Mononuclear cell (primary cell): Measurements from ENCODE around the gene ERBB4. TPM values are rescaled to one million over a fixed set of nuclear protein-coding genes. Genes with fewer than 3 reads are reported as not detected.

Experiments used
- H3K27me3 ChIP-seq: 2 replicates; pipeline ENCODE4 v1.6.0; 2011; ENCODE audit warnings: low read length, control low read depth; ENCODE audit not compliant: insufficient read depth
- H3K4me1 ChIP-seq: 2 replicates; pipeline ENCODE4 v1.5.1; 2011; ENCODE audit warnings: mild to moderate bottlenecking, low read length, control low read depth; ENCODE audit not compliant: insufficient read depth
- H3K4me3 ChIP-seq: 2 replicates; pipeline ENCODE4 v1.5.1; 2011; ENCODE audit warnings: mild to moderate bottlenecking, low read length, moderate library complexity
- H3K9me3 ChIP-seq: 2 replicates; pipeline ENCODE4 v1.5.1; 2011; ENCODE audit warnings: low read depth, mild to moderate bottlenecking, control low read depth, low read length
- total RNA-seq: library from RNA; depleted of rRNA; stranded (reverse); fragments of >200 nt; gene quantifications from one replicate; pipeline ENCODE4 v1.2.3, GENCODE V29; 2012

The ERBB4 gene
- total RNA-seq, 1 donor, result not detected

- Histone ChIP-seq H3K4me3 (no peak overlapping the region), H3K27me3 (no peaks in the 10 kb centered on the region), H3K4me1 (no peaks in the 10 kb centered on the region), H3K9me3 (no peaks in the 10 kb centered on the region)
Observed at GRCh38 chr2:211468877-211469663, 1069.5 kb downstream of the ERBB4 start.

GRCh38 chr2:211468217-211468616, 1070.4 kb downstream of the ERBB4 start:
- no peaks in the 10 kb centered on the region for H3K27me3 ChIP-seq
- no peaks in the 10 kb centered on the region for H3K4me1 ChIP-seq
- no peak overlapping the region for H3K4me3 ChIP-seq
- no peaks in the 10 kb centered on the region for H3K9me3 ChIP-seq

- Histone ChIP-seq H3K9me3 (no peaks in the 10 kb centered on the region), H3K4me1 (no peaks in the 10 kb centered on the region), H3K27me3 (no peaks in the 10 kb centered on the region), H3K4me3 (no peak overlapping the region)
Observed at GRCh38 chr2:211463397-211463796, 1075.2 kb downstream of the ERBB4 start.

- H3K9me3 ChIP-seq, result no peaks in the 10 kb centered on the region
- no peaks in the 10 kb centered on the region for H3K27me3 ChIP-seq
- H3K4me3 ChIP-seq, result no peak overlapping the region
- H3K4me1 ChIP-seq, result no peaks in the 10 kb centered on the region
Observed at GRCh38 chr2:211458974-211459373, 1079.6 kb downstream of the ERBB4 start.

GRCh38 chr2:211457325-211457724, 1081.3 kb downstream of the ERBB4 start:
- Histone ChIP-seq H3K4me1 (no peaks in the 10 kb centered on the region), H3K4me3 (no peak overlapping the region), H3K27me3 (no peaks in the 10 kb centered on the region), H3K9me3 (no peaks in the 10 kb centered on the region)

- H3K9me3 ChIP-seq, result no peaks in the 10 kb centered on the region
- no peak overlapping the region for H3K4me3 ChIP-seq
- no peaks in the 10 kb centered on the region for H3K4me1 ChIP-seq
- H3K27me3 ChIP-seq, result no peaks in the 10 kb centered on the region
Observed at GRCh38 chr2:211455216-211455841, 1083.3 kb downstream of the ERBB4 start.

GRCh38 chr2:211454679-211455078, 1083.9 kb downstream of the ERBB4 start:
- H3K4me3 ChIP-seq, result no peak overlapping the region
- no peaks in the 10 kb centered on the region for H3K9me3 ChIP-seq
- H3K27me3 ChIP-seq, result no peaks in the 10 kb centered on the region
- no peaks in the 10 kb centered on the region for H3K4me1 ChIP-seq

GRCh38 chr2:211453311-211453887, 1085.2 kb downstream of the ERBB4 start:
- H3K4me3 ChIP-seq, result no peak overlapping the region
- H3K9me3 ChIP-seq, result no peaks in the 10 kb centered on the region
- H3K27me3 ChIP-seq, result no peaks in the 10 kb centered on the region
- H3K4me1 ChIP-seq, result no peaks in the 10 kb centered on the region

- H3K4me1 ChIP-seq, result no peaks in the 10 kb centered on the region
- no peaks in the 10 kb centered on the region for H3K27me3 ChIP-seq
- H3K9me3 ChIP-seq, result no peaks in the 10 kb centered on the region
- H3K4me3 ChIP-seq, result no peak overlapping the region
Observed at GRCh38 chr2:211451642-211452041, 1087.0 kb downstream of the ERBB4 start.

GRCh38 chr2:211449819-211450218, 1088.8 kb downstream of the ERBB4 start:
- Histone ChIP-seq H3K9me3 (no peaks in the 10 kb centered on the region), H3K4me3 (no peak overlapping the region), H3K27me3 (no peaks in the 10 kb centered on the region), H3K4me1 (no peaks in the 10 kb centered on the region)

- H3K9me3 ChIP-seq, result no peaks in the 10 kb centered on the region
- H3K4me1 ChIP-seq, result no peaks in the 10 kb centered on the region
- H3K4me3 ChIP-seq, result no peak overlapping the region
- no peaks in the 10 kb centered on the region for H3K27me3 ChIP-seq
Observed at GRCh38 chr2:211447548-211447947, 1091.1 kb downstream of the ERBB4 start.

GRCh38 chr2:211440107-211440506, 1098.5 kb downstream of the ERBB4 start:
- Histone ChIP-seq H3K4me3 (no peak overlapping the region), H3K27me3 (no peaks in the 10 kb centered on the region), H3K9me3 (no peaks in the 10 kb centered on the region), H3K4me1 (no peaks in the 10 kb centered on the region)

GRCh38 chr2:211439011-211439410, 1099.6 kb downstream of the ERBB4 start:
- H3K9me3 ChIP-seq, result no peaks in the 10 kb centered on the region
- H3K27me3 ChIP-seq, result no peaks in the 10 kb centered on the region
- H3K4me1 ChIP-seq, result no peaks in the 10 kb centered on the region
- H3K4me3 ChIP-seq, result no peak overlapping the region

GRCh38 chr2:211437396-211437795, 1101.2 kb downstream of the ERBB4 start:
- no peak overlapping the region for H3K4me3 ChIP-seq
- no peaks in the 10 kb centered on the region for H3K4me1 ChIP-seq
- H3K9me3 ChIP-seq, result no peaks in the 10 kb centered on the region
- no peaks in the 10 kb centered on the region for H3K27me3 ChIP-seq

GRCh38 chr2:211436182-211436581, 1102.4 kb downstream of the ERBB4 start:
- H3K4me3 ChIP-seq, result no peak overlapping the region
- H3K9me3 ChIP-seq, result no peaks in the 10 kb centered on the region
- no peaks in the 10 kb centered on the region for H3K4me1 ChIP-seq
- H3K27me3 ChIP-seq, result no peaks in the 10 kb centered on the region
